Psoas muscle (tissue), 8 donors: Measurements from ENCODE around the gene RABGGTA. TPM values are rescaled to one million over a fixed set of nuclear protein-coding genes. Genes with fewer than 3 reads are reported as not detected.

Experiments used
- ATAC-seq, 4 donors: fragments of 200-7000 bp; cut with Tn5 transposase; one replicate each; pipeline ENCODE4 v1.9.1; 2020; ENCODE audit warnings: moderate library complexity in 3 of 4, mild to moderate bottlenecking in 2 of 4
- DNase-seq, 2 donors: peaks; one replicate each; pipeline ENCODE4 v3.0.0-alpha.2; 2020
- H3K27ac ChIP-seq: fragments of 200-600 bp; one replicate; pipeline ENCODE4 v1.8.0; 2022
- H3K27me3 ChIP-seq, 3 donors: fragments of 200-600 bp in 1 of 3; one replicate each; pipeline versions ENCODE4 v1.6.1 to v1.8.0; 2013 to 2022; ENCODE audit warnings: low read length in 2 of 3, mild to moderate bottlenecking in 2 of 3, moderate library complexity in 1 of 3; ENCODE audit not compliant: insufficient read depth in 3 of 3
- H3K36me3 ChIP-seq, 2 donors: fragments of 200-600 bp in 1 of 2; one replicate each; pipeline versions ENCODE4 v1.6.1 to v1.8.0; 2013 to 2022; ENCODE audit warnings: low read depth in 1 of 2, mild to moderate bottlenecking in 1 of 2, moderate library complexity in 1 of 2; ENCODE audit not compliant: insufficient read depth in 1 of 2
- H3K4me1 ChIP-seq: fragments of 200-600 bp; one replicate; pipeline ENCODE4 v1.8.0; 2022
- H3K4me3 ChIP-seq: fragments of 200-600 bp; one replicate; pipeline ENCODE4 v1.8.0; 2022; ENCODE audit warnings: mild to moderate bottlenecking
- H3K9me3 ChIP-seq: fragments of 200-600 bp; one replicate; pipeline ENCODE4 v1.8.0; 2022
- WGBS, 3 donors: extraction: QIAGEN DNeasy Blood & Tissue Kit; methylation state at CpG; one replicate each; pipeline versions ENCODE4 v1.1.6 to v1.1.7; 2013; 5-methylcytosine and 5-hydroxymethylcytosine counted together
- intact Hi-C, 2 donors: fragments of 100-400 bp; cut with DNase I; formaldehyde crosslinking; loops; one replicate each; pipeline versions ENCODE4 v1.11.0 to v1.14.2; 2022
- polyA plus RNA-seq, 3 donors: library from polyadenylated mRNA; stranded (reverse); fragments of 200-250 nt; gene quantifications; one replicate each; pipeline ENCODE4 v1.2.3, GENCODE V29; 2013
- total RNA-seq, 4 donors: library from RNA; stranded (reverse); fragmentation: NEBNext Ultra II Directional in 2 of 4; extraction: Animal tissue kit (Norgen Biotek cat#: 25700) in 2 of 4; gene quantifications; one replicate each; pipeline versions ENCODE4 v1.2.1 to v1.2.4, GENCODE V29; 2021 to 2023
- TF ChIP-seq, protein P1 (sequence below): fragments of 200-600 bp; IDR thresholded peaks from one replicate; pipeline ENCODE4 v1.8.0; 2022; ENCODE audit warnings: antibody characterized with exemption
- donor health status: healthy with polysubstance abuse.
- donor health status: DM: no; HTN: no; CAD: no; lungs with moderate emphysema.
- donor health status: Bipolar disorder and iron deficiency.
- donor health status: healthy.
- donor health status: DM: yes; HTN: yes; CAD: no.
- donor health status: DM: no; HTN: no; CAD: no.
- donor health status: DM: no; HTN: no; CAD: no.
- donor health status: DM: yes; HTN: yes; CAD: no.

RABGGTA gene
- total and polyA plus RNA-seq, 7 donors = 15.1 to 36.2 (median 17.5) TPM

DNA sequence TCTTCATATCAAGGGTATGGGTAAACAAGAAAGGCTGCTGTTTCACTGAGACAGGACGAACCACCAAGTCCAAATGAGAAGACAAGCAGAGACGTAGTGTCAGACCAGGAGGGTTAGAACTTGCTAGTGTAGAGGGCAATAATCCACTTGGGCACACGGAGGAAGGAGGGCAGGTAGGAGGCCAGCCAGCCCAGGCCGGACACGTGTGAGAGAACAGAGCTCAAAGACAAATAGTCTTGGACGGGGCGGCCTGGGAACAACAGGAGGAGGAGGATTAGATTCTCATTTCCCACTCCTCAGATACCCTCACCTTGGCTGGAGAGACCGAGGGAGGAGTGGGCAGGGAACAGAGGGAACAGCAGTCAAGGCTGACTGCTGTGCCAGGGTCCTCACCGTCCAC lies 19.3 kb upstream of the RABGGTA start:
- TF ChIP-seq, protein P1, sequence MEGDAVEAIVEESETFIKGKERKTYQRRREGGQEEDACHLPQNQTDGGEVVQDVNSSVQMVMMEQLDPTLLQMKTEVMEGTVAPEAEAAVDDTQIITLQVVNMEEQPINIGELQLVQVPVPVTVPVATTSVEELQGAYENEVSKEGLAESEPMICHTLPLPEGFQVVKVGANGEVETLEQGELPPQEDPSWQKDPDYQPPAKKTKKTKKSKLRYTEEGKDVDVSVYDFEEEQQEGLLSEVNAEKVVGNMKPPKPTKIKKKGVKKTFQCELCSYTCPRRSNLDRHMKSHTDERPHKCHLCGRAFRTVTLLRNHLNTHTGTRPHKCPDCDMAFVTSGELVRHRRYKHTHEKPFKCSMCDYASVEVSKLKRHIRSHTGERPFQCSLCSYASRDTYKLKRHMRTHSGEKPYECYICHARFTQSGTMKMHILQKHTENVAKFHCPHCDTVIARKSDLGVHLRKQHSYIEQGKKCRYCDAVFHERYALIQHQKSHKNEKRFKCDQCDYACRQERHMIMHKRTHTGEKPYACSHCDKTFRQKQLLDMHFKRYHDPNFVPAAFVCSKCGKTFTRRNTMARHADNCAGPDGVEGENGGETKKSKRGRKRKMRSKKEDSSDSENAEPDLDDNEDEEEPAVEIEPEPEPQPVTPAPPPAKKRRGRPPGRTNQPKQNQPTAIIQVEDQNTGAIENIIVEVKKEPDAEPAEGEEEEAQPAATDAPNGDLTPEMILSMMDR = no peak
- Histone ChIP-seq H3K4me3 (no peak overlapping the region), H3K36me3 (peaks cover 0 to 52% of the 10 kb centered on the region in 2 donors), H3K9me3 (no peaks in the 10 kb centered on the region), H3K27ac (no peak overlapping the region), H3K27me3 (no peaks in the 10 kb centered on the region), H3K4me1 (no peaks in the 10 kb centered on the region)
- 85 to 90% (median 89%) methylated on average over 9 of the region's 9 CpGs for WGBS, 3 donors
- no peak for DNase-seq
- no peak for ATAC-seq
- intact Hi-C loops = no loop called here

DNA sequence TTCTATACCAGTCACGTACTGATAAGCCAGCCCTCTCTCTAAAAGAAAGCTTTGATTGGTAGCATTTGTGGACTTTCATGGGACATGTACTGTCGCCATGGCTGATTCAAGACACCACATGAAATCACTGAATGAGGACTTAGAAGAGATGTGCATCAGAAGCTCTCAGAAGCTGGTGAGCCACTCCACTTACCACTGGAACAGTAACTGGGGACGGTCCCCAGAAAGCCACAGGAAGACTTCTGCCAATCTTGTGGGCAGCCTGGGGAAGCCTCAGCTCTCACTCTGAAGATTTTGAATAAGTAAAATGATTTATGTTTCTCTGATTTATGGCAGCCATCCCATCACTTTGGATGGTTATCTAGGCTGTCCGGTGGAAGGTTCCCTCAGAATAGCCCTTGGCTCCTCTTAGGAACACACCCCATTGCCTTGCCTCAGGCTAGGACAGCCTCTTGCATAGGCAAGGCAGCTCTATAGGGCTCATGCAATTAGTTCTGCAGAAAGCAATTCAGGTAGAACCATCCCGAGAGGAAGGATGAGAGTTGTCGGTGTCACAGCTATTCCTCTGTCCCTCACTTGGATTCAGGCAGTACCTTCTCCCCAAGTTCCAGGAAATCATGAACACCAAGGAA lies 18.4 kb upstream of the RABGGTA start:
- no peak for ATAC-seq
- TF ChIP-seq, protein P1 = no peak
- intact Hi-C loops = no loop called here
- peaks cover 0 to 42% of the 10 kb centered on the region in 2 donors for H3K36me3 ChIP-seq
- H3K4me3 ChIP-seq = no peak overlapping the region
- H3K9me3 ChIP-seq = no peaks in the 10 kb centered on the region
- 75 to 81% (median 80%) methylated on average over 6 of the region's 6 CpGs for WGBS, 3 donors
- H3K4me1 ChIP-seq = no peaks in the 10 kb centered on the region
- DNase-seq = no peak
- no peaks in the 10 kb centered on the region for H3K27me3 ChIP-seq
- H3K27ac ChIP-seq = no peak overlapping the region

DNA sequence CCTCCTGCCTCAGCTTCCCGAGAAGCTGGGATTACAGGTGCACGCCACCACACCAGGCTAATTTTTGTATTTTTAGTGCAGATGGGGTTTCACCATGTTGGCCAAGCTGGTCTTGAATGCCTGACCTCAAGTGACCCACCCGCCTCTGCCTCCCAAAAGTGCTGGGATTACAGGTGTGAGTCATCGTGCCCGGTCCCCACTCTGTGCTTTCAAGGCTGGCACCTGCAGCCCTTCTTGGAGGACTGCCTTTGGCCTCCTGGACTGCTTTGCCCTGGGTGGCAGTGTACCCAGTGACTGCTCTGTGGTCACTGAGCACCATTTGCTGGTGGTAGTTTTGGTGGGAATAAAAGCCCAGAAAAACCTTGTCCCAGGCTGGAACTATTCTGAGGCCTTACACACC lies 15.6 kb upstream of the RABGGTA start:
- TF ChIP-seq, protein P1 = no peak
- H3K27ac ChIP-seq = no peak overlapping the region
- DNase-seq = no peak
- no peak overlapping the region for H3K4me3 ChIP-seq
- H3K27me3 ChIP-seq = no peaks in the 10 kb centered on the region
- peak in 1 of 4 donors; percentile 32 for ATAC-seq
- no peaks in the 10 kb centered on the region for H3K9me3 ChIP-seq
- no peaks in the 10 kb centered on the region for H3K4me1 ChIP-seq
- intact Hi-C loops = no loop called here
- H3K36me3 ChIP-seq = peaks cover 0 to 28% of the 10 kb centered on the region in 2 donors
- WGBS, 3 donors = 83 to 89% (median 83%) methylated on average over 5 of the region's 5 CpGs

DNA sequence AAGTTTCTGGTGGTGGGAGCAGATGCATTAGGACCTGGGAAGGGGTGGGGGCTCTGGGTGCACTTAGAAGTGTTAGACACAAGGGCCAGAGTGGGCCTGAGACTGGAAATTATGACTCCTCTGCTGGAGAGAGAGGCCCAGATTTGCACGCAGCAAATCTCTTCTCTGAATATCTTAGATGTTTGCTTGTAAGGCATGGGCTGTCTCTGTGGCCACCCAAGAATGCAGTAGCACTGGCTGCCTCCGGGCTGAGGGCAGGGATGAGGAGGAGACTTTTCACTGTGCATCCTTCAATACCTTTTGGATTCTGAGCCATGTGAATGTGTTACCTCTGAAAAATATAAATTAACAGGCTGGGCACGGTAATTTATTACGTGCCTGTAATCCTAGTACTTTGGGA lies 14.0 kb upstream of the RABGGTA start:
- intact Hi-C loops = no loop called here
- H3K9me3 ChIP-seq = no peaks in the 10 kb centered on the region
- no peak for ATAC-seq
- TF ChIP-seq, protein P1 = no peak
- WGBS, 3 donors = 73 to 78% (median 75%) methylated on average over 4 of the region's 4 CpGs
- H3K4me3 ChIP-seq = no peak overlapping the region
- no peak for DNase-seq
- no peaks in the 10 kb centered on the region for H3K27me3 ChIP-seq
- H3K36me3 ChIP-seq = peaks cover 0 to 12% of the 10 kb centered on the region in 2 donors
- H3K4me1 ChIP-seq = no peaks in the 10 kb centered on the region
- no peak overlapping the region for H3K27ac ChIP-seq

DNA sequence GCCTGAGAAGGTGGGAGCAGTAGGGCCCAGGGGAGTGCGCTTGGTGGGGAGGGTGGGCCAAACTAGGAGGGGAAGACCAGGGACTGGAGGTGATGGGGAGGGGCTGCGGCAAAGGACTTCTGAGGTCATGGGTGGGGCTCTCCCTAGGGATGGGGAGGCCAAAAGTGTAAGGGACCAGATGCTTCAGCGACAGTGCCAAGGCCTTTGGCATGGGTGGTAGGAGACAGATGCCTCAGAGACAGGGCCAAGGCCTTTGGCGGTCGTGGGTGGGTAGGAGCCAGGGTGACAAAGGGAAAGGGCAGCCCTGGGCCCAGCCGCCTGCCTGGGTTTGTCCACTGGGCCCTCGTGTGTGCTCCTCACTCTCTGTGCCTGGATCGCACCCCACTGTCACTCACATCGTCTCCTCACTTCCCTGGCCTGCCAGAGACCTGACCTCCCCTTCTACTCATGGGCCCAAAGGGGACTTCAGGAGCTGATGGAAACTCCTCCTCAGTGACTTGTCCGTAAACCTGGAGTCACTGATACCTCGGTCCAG lies 13.2 kb upstream of the RABGGTA start:
- H3K27me3 ChIP-seq = no peaks in the 10 kb centered on the region
- no peak for ATAC-seq
- H3K36me3 ChIP-seq = peaks cover 0 to 4% of the 10 kb centered on the region in 2 donors
- H3K9me3 ChIP-seq = no peaks in the 10 kb centered on the region
- no peaks in the 10 kb centered on the region for H3K4me1 ChIP-seq
- intact Hi-C loops = no loop called here
- no peak overlapping the region for H3K4me3 ChIP-seq
- TF ChIP-seq, protein P1 = no peak
- WGBS, 3 donors = 39 to 50% (median 46%) methylated on average over 10 to 11 of the region's 11 CpGs
- no peak for DNase-seq
- H3K27ac ChIP-seq = no peak overlapping the region
